Skin of body (tissue), 2 donors: ENCODE measurements around the gene LIN54. TPM values are rescaled to one million over a fixed set of nuclear protein-coding genes. Genes with fewer than 3 reads are reported as not detected.
"Not testable (repeated sequence)": the region's sequence is repeated elsewhere in the genome, so short reads cannot be mapped to it uniquely, and the experiment has no call there.

Experiments used
- DNase-seq: peaks from one replicate; lab custom pipeline; 2025; lab: John Stamatoyannopoulos, UW
- total RNA-seq: library from RNA; depleted of rRNA; stranded (reverse); fragments of >200 nt; gene quantifications from one replicate; pipeline ENCODE4 v1.2.3, GENCODE V29; 2014

LIN54 gene
- total RNA-seq, 1 donor from 2014 or later: 14.0 TPM

GRCh38 chr4:82951196-82951595 is 59.4 kb downstream of the LIN54 start:
- DNase-seq: no peak

- no peak for DNase-seq
Observed at GRCh38 chr4:82948647-82949204, 61.9 kb downstream of the LIN54 start.

- no peak for DNase-seq
Observed at GRCh38 chr4:82947498-82947897, 63.1 kb downstream of the LIN54 start.

- no peak for DNase-seq
Observed at GRCh38 chr4:82939414-82939813, 71.2 kb downstream of the LIN54 start.

- no peak for DNase-seq
Observed at GRCh38 chr4:82934441-82934840, 76.2 kb downstream of the LIN54 start.

GRCh38 chr4:82930848-82931755 is 79.5 kb downstream of the LIN54 start:
- no peak for DNase-seq

GRCh38 chr4:82921795-82922194 is 88.8 kb downstream of the LIN54 start:
- DNase-seq: no peak

- no peak for DNase-seq
Observed at GRCh38 chr4:82919386-82919785, 91.2 kb downstream of the LIN54 start.

- no peak for DNase-seq
Observed at GRCh38 chr4:82918091-82918490, 92.5 kb downstream of the LIN54 start.

- DNase-seq: not testable (repeated sequence)
Observed at GRCh38 chr4:82913968-82914367, 96.7 kb downstream of the LIN54 start.

GRCh38 chr4:82913305-82913704 is 97.3 kb downstream of the LIN54 start:
- DNase-seq: no peak

- DNase-seq: no peak
Observed at GRCh38 chr4:82909326-82909725, 101.3 kb downstream of the LIN54 start.

GRCh38 chr4:82906469-82906868 is 104.2 kb downstream of the LIN54 start:
- no peak for DNase-seq

- DNase-seq: no peak
Observed at GRCh38 chr4:82905205-82905604, 105.4 kb downstream of the LIN54 start.

GRCh38 chr4:82903737-82904136 is 106.9 kb downstream of the LIN54 start:
- DNase-seq: no peak

- DNase-seq: no peak
Observed at GRCh38 chr4:82901183-82901718, 109.4 kb downstream of the LIN54 start.

- peak; percentile 99 for DNase-seq
Observed at GRCh38 chr4:82900411-82901182, 110.0 kb downstream of the LIN54 start, which contains the start of gene THAP9. Gene THAP9, plus strand, starts transcription at chr4:82900735. Its CDS starts 68 bp downstream, at chr4:82900803.

GRCh38 chr4:82900066-82900410 is 110.6 kb downstream of the LIN54 start:
- DNase-seq: peak; percentile 70

- peak; percentile 50 for DNase-seq
Observed at GRCh38 chr4:82899374-82900065, 111.1 kb downstream of the LIN54 start.

- DNase-seq: peak; percentile 30
Observed at GRCh38 chr4:82898322-82899243, 112.0 kb downstream of the LIN54 start.
